Fibroblast of mammary gland (primary cell): ENCODE results near the gene HLA-DMA.
A peak's percentile ranks its signal among the peaks of the same experiment; 100 is the strongest.

ENCODE experiments used
- DNase-seq: peaks from one replicate; pipeline ENCODE4 v3.0.0-alpha.2; 2010; ENCODE audit warnings: low read depth
- H3K4me3 ChIP-seq: 2 replicates; pipeline ENCODE4 v1.5.1; 2011; ENCODE audit warnings: low read depth, mild to moderate bottlenecking, low read length, moderate library complexity; ENCODE audit not compliant: control insufficient read depth
- CTCF ChIP-seq: conservative IDR thresholded peaks from 2 replicates; pipeline ENCODE4 v1.5.1; 2011; ENCODE audit warnings: low read depth, low read length, inconsistent platforms; ENCODE audit not compliant: control insufficient read depth, insufficient read depth

HLA-DMA gene

GRCh38 chr6:32952817-32953739, at the start of gene HLA-DMA:
Gene HLA-DMA (minus strand): TSS chr6:32953097. CDS start chr6:32953036, 61 bp downstream.
- peak; percentile 91 for DNase-seq
- peak; percentile 74 for TF ChIP-seq CTCF
- H3K4me3 ChIP-seq, result no peak within 1 kb of the TSS

- H3K4me3 ChIP-seq, result no peak overlapping the region
- DNase-seq, result no peak
- TF ChIP-seq CTCF, result no peak
Observed at GRCh38 chr6:33001685-33002084, 48.8 kb upstream of the HLA-DMA start.

- H3K4me3 ChIP-seq, result no peak overlapping the region
- no peak for DNase-seq
- TF ChIP-seq CTCF, result no peak
Observed at GRCh38 chr6:33000055-33000454, 47.2 kb upstream of the HLA-DMA start.

- no peak overlapping the region for H3K4me3 ChIP-seq
- no peak for DNase-seq
- no peak for TF ChIP-seq CTCF
Observed at GRCh38 chr6:32995448-32995847, 42.6 kb upstream of the HLA-DMA start.

- no peak for TF ChIP-seq CTCF
- H3K4me3 ChIP-seq, result no peak overlapping the region
- no peak for DNase-seq
Observed at GRCh38 chr6:32993363-32993973, 40.6 kb upstream of the HLA-DMA start.

GRCh38 chr6:32991972-32992371, 39.1 kb upstream of the HLA-DMA start:
- no peak overlapping the region for H3K4me3 ChIP-seq
- DNase-seq, result no peak
- TF ChIP-seq CTCF, result no peak
